PFSK-1 (cell line): ENCODE results near the gene ANKS1B.

ENCODE experiments used
- FOXP2 ChIP-seq: optimal IDR thresholded peaks from 2 replicates; pipeline ENCODE3; 2011; ENCODE audit warnings: borderline replicate concordance, control low read depth, inconsistent platforms; ENCODE audit not compliant: insufficient read depth; ENCODE audit errors: extremely low read length, extremely low read depth
- POLR2AphosphoS5 ChIP-seq: IDR thresholded peaks from 2 replicates; pipeline ENCODE4 v1.6.1; 2012; ENCODE audit warnings: low read depth, mild to moderate bottlenecking, control low read depth, low read length, moderate library complexity
- REST ChIP-seq, 2 experiments: IDR thresholded peaks; 2 replicates each; pipeline versions ENCODE4 v1.6.1 to v1.8.0; 2011 to 2012; ENCODE audit warnings: low read depth in 2 of 2, low read length in 2 of 2, control low read depth in 1 of 2, inconsistent platforms in 1 of 2, mild to moderate bottlenecking in 1 of 2, moderate library complexity in 1 of 2; ENCODE audit not compliant: insufficient read depth in 1 of 2
- SIN3A ChIP-seq: IDR thresholded peaks from 2 replicates; pipeline ENCODE4 v1.6.1; 2012; ENCODE audit warnings: mild to moderate bottlenecking, low read length, moderate library complexity, borderline replicate concordance; ENCODE audit not compliant: insufficient read depth
- TAF1 ChIP-seq: IDR thresholded peaks from 2 replicates; pipeline ENCODE4 v1.6.1; 2012; ENCODE audit warnings: low read length, control low read depth, borderline replicate concordance; ENCODE audit not compliant: insufficient read depth

ANKS1B gene

DNA sequence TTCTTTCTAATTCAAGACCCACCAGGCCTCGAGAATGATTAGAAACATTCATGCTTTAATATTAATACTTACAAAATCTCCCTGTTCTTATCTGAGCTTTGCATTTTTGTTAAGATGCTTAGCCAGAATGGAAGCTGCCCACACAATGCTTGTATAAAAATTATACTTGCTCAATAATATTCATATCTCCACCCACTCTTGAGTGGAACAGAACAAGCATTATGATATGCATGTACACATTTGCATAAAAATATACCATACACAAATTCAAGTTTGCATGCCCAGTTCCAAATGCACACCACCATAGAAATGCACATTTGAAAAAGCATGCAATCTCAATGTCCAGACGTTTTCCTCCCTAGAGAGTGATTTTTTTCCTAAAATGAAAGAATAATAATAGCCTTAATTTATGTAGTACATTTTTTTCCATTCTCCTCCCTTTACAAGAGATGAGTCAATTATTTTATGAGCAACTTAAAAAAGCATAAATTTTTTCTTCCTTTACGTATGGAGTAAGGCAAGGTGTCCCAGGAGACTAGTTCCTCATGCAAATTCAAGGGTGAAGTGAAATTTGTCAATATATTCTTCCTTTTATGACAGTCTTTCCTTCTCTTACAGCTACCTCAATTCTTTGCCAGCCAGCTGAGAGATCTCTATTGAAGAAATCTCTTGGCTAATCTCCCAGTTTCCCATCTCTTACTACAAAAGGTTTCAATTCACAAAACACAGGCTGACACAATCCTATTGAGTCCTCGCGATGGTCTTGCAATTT, 650.3 kb downstream of the ANKS1B start:
- no peak for TF ChIP-seq TAF1
- no peak for TF ChIP-seq SIN3A
- no peak for TF ChIP-seq POLR2AphosphoS5
- no peak for TF ChIP-seq REST (IDR thresholded peaks at IDR 0.05; ENCODE audit: insufficient read depth in 1 of 2, low read depth in 2 of 2, low read length in 2 of 2)
- TF ChIP-seq FOXP2: no peak

DNA sequence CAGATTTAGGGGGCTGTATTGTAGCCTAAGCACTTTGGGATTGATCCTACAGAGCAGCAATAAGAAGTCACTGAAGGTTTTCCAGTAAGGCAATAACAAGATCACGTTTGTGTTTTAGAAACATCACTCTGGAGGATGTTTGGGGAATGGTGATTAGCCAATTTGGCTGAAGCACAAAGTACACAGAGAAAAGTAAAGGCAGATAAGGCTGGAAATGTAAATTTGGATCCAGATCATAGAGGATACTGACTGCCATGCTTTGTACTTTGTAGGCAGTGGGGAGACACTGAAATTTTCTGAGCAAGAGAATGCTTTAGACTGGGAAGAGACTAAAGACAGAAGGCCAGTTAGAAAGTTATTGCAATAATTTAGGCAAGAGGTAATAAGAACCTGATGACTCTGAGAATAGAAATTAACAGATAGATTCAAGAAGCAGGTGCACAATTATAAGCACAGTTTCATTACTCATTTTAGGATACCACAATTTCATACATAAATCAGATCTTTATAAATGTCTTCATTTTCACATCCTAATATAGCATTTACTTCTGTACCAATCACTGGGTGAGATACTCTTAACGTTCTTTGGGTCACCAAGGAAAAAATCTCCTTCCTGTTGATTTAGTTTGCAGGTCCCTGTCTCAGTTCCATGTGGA, 651.7 kb downstream of the ANKS1B start:
- TF ChIP-seq REST (IDR thresholded peaks at IDR 0.05; ENCODE audit: insufficient read depth in 1 of 2, low read depth in 2 of 2, low read length in 2 of 2) (no peak), FOXP2 (no peak), POLR2AphosphoS5 (no peak), TAF1 (no peak), SIN3A (no peak)

DNA sequence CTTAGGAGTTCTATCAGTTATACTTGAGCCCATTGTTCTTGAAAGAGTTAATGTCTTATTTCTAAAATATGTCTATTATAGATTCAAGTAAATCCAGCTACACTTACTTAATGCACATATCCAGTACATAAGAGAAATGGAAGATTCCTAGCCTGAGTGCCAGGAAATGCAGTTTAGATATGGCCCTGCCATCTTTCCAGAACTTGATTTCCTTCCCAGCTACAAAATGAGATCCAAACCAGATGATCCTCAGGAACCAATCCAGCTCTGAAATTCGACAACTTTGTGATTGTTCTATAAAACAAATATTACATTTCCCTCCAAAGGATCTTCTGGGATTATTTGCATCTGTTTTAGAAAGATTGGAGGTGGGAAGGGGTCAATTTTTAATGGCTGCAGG, 654.5 kb downstream of the ANKS1B start:
- TF ChIP-seq POLR2AphosphoS5 (no peak), FOXP2 (no peak), TAF1 (no peak), REST (IDR thresholded peaks at IDR 0.05; ENCODE audit: insufficient read depth in 1 of 2, low read depth in 2 of 2, low read length in 2 of 2) (no peak), SIN3A (no peak)

DNA sequence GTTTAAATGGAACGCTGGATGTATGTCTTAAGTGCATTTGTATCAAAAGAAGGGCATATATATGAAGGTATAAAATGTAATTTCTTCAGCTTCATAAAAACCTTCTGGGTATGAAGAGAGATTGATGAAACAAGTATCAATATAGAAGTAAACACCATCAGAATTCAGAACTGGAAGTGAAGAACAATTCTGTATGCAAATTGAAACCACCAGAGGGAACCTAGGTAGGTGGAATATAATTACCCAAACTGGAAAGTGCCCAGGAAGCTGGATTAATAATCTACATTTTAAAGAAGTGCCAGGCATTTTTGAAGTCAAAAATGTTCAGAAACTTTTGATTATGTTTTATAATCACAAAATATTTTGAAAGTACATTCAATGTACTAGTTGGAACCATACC, 673.4 kb downstream of the ANKS1B start:
- no peak for TF ChIP-seq SIN3A
- TF ChIP-seq REST (IDR thresholded peaks at IDR 0.05; ENCODE audit: insufficient read depth in 1 of 2, low read depth in 2 of 2, low read length in 2 of 2): no peak
- TF ChIP-seq POLR2AphosphoS5: no peak
- TF ChIP-seq FOXP2: no peak
- no peak for TF ChIP-seq TAF1
